CD8-positive, alpha-beta memory T cell (primary cell): ENCODE data around the gene F8A3. TPM values are rescaled to one million over a fixed set of nuclear protein-coding genes. Genes with fewer than 3 reads are reported as not detected.

ENCODE experiments used
- CTCF ChIA-PET: fragments of 350-600 bp; sonication (Branson Sonifier 250); formaldehyde crosslinking; loops from one replicate; lab custom pipeline; 2021; ENCODE audit warnings: antibody characterized with exemption; lab: Charles Lee
- POLR2A ChIA-PET: fragments of 350-600 bp; sonication (Branson Sonifier 250); formaldehyde crosslinking; loops from one replicate; lab custom pipeline; 2021; ENCODE audit warnings: antibody characterized with exemption; lab: Charles Lee
- DNase-seq, 5 donors: peaks; one replicate each; pipeline versions ENCODE4 v3.0.0 to v3.0.0-alpha.2; 2020 to 2022; ENCODE audit warnings: mixed read lengths in 1 of 5
- H3K27ac ChIP-seq: one replicate; pipeline ENCODE4 v1.7.0; 2013; ENCODE audit warnings: low read depth, mild to moderate bottlenecking, low read length, moderate library complexity
- H3K27me3 ChIP-seq: 2 replicates; pipeline ENCODE4 v1.7.0; 2013; ENCODE audit warnings: low read length, mild to moderate bottlenecking; ENCODE audit not compliant: insufficient read depth, poor library complexity, severe bottlenecking
- H3K36me3 ChIP-seq: 2 replicates; pipeline ENCODE4 v1.7.0; 2013; ENCODE audit warnings: mild to moderate bottlenecking, low read length, moderate library complexity; ENCODE audit not compliant: insufficient read depth
- H3K4me1 ChIP-seq: 2 replicates; pipeline ENCODE4 v1.7.0; 2013; ENCODE audit warnings: mild to moderate bottlenecking, low read length, moderate library complexity; ENCODE audit not compliant: insufficient read depth
- H3K4me3 ChIP-seq: 2 replicates; pipeline ENCODE4 v1.7.0; 2013; ENCODE audit warnings: mild to moderate bottlenecking, low read length
- H3K9me3 ChIP-seq: 2 replicates; pipeline ENCODE4 v1.7.0; 2013; ENCODE audit warnings: mild to moderate bottlenecking, low read length
- H3K27ac Mint-ChIP-seq, 8 donors: one replicate each; pipeline ENCODE4 v1.8.0; 2020 to 2021; ENCODE audit warnings: mixed read lengths in 8 of 8, mild to moderate bottlenecking in 6 of 8, inconsistent platforms in 3 of 8, moderate library complexity in 3 of 8
- H3K27me3 Mint-ChIP-seq, 2 donors: one replicate each; pipeline ENCODE4 v1.8.0; 2020 to 2021; ENCODE audit warnings: mixed read lengths in 2 of 2, mild to moderate bottlenecking in 1 of 2, moderate library complexity in 1 of 2
- H3K36me3 Mint-ChIP-seq, 3 donors: one replicate each; pipeline ENCODE4 v1.8.0; 2020 to 2021; ENCODE audit warnings: mixed read lengths in 3 of 3, inconsistent platforms in 1 of 3, mild to moderate bottlenecking in 1 of 3
- H3K4me1 Mint-ChIP-seq, 3 donors: one replicate each; pipeline ENCODE4 v1.8.0; 2020 to 2021; ENCODE audit warnings: mixed read lengths in 3 of 3, inconsistent platforms in 1 of 3, mild to moderate bottlenecking in 1 of 3
- H3K4me3 Mint-ChIP-seq, 7 donors: one replicate each; pipeline ENCODE4 v1.8.0; 2020 to 2021; ENCODE audit warnings: mixed read lengths in 7 of 7, mild to moderate bottlenecking in 6 of 7, moderate library complexity in 4 of 7, inconsistent platforms in 2 of 7
- H3K9me3 Mint-ChIP-seq, 5 donors: one replicate each; pipeline ENCODE4 v1.8.0; 2020 to 2022; ENCODE audit warnings: mixed read lengths in 5 of 5, mild to moderate bottlenecking in 3 of 5, moderate library complexity in 2 of 5, inconsistent platforms in 1 of 5
- polyA plus RNA-seq: library from polyadenylated mRNA; unstranded; fragments of 300-500 nt; fragmentation: Illumina TruSeq; gene quantifications from one replicate; pipeline ENCODE4 v1.2.3, GENCODE V29; 2021
- total RNA-seq, 2 experiments: library from RNA; stranded (reverse); gene quantifications; one replicate each; pipeline ENCODE4 v1.2.3, GENCODE V29; 2021

Gene F8A3
- total and polyA plus RNA-seq, 3 experiments from 2014 or later = 9.2 to 13.2 (median 11.2) TPM

- Histone ChIP-seq H3K4me3 (no peak overlapping the region), H3K9me3 (no peaks in the 10 kb centered on the region), H3K27ac (no peak overlapping the region), H3K27me3 (no peaks in the 10 kb centered on the region), H3K36me3 (no peaks in the 10 kb centered on the region), H3K4me1 (no peaks in the 10 kb centered on the region)
- Mint-ChIP-seq H3K4me3 (no peak overlapping the region), H3K36me3 (peaks cover 0 to 14% (median 6%) of the 10 kb centered on the region in 3 donors), H3K4me1 (peaks cover 0 to 4% (median 0%) of the 10 kb centered on the region in 3 donors), H3K27me3 (no peaks in the 10 kb centered on the region), H3K27ac (no peak overlapping the region), H3K9me3 (peaks cover 0 to 9% (median 4%) of the 10 kb centered on the region in 5 donors)
- ChIA-PET POLR2A (no interaction called here), CTCF (no interaction called here)
- no peak for DNase-seq
Measured at GRCh38 chrX:155441097-155441496, 17.3 kb downstream of the F8A3 start.

GRCh38 chrX:155435744-155436112 is 22.7 kb downstream of the F8A3 start:
- ChIA-PET CTCF (interaction anchor here (0.6 kb wide), 1 partner anchor 573 kb away, joined by 3 read pairs; no protein-coding TSS in a partner anchor), POLR2A (no interaction called here)
- H3K4me3 ChIP-seq = no peak overlapping the region
- H3K27me3 Mint-ChIP-seq = no peaks in the 10 kb centered on the region
- no peak overlapping the region for H3K4me3 Mint-ChIP-seq
- H3K27ac ChIP-seq = no peak overlapping the region
- H3K9me3 ChIP-seq = no peaks in the 10 kb centered on the region
- peaks cover 0 to 11% (median 5%) of the 10 kb centered on the region in 3 donors for H3K36me3 Mint-ChIP-seq
- no peak overlapping the region for H3K27ac Mint-ChIP-seq
- H3K27me3 ChIP-seq = no peaks in the 10 kb centered on the region
- no peaks in the 10 kb centered on the region for H3K36me3 ChIP-seq
- H3K4me1 ChIP-seq = no peaks in the 10 kb centered on the region
- no peaks in the 10 kb centered on the region for H3K4me1 Mint-ChIP-seq
- H3K9me3 Mint-ChIP-seq = peaks cover 0 to 4% (median 2%) of the 10 kb centered on the region in 5 donors
- DNase-seq = no peak

GRCh38 chrX:155434906-155435743 is 23.3 kb downstream of the F8A3 start:
- Histone ChIP-seq H3K4me1 (no peaks in the 10 kb centered on the region), H3K4me3 (no peak overlapping the region), H3K9me3 (no peaks in the 10 kb centered on the region), H3K36me3 (no peaks in the 10 kb centered on the region), H3K27ac (no peak overlapping the region), H3K27me3 (no peaks in the 10 kb centered on the region)
- no peak for DNase-seq
- Mint-ChIP-seq H3K27me3 (no peaks in the 10 kb centered on the region), H3K4me3 (no peak overlapping the region), H3K36me3 (peaks cover 0 to 11% (median 2%) of the 10 kb centered on the region in 3 donors), H3K4me1 (no peaks in the 10 kb centered on the region), H3K9me3 (peaks cover 0 to 3% (median under 1%) of the 10 kb centered on the region in 5 donors), H3K27ac (no peak overlapping the region)
- CTCF ChIA-PET = interaction anchor here (0.6 kb wide), 1 partner anchor 573 kb away, joined by 3 read pairs; no protein-coding TSS in a partner anchor
- POLR2A ChIA-PET = no interaction called here

- no peak for DNase-seq
- H3K4me1 Mint-ChIP-seq = no peaks in the 10 kb centered on the region
- no peaks in the 10 kb centered on the region for H3K9me3 Mint-ChIP-seq
- CTCF ChIA-PET = no interaction called here
- no peak overlapping the region for H3K4me3 Mint-ChIP-seq
- H3K36me3 Mint-ChIP-seq = no peaks in the 10 kb centered on the region
- Histone ChIP-seq H3K4me1 (no peaks in the 10 kb centered on the region), H3K27ac (no peak overlapping the region), H3K36me3 (no peaks in the 10 kb centered on the region), H3K4me3 (no peak overlapping the region), H3K27me3 (no peaks in the 10 kb centered on the region), H3K9me3 (no peaks in the 10 kb centered on the region)
- POLR2A ChIA-PET = no interaction called here
- no peak overlapping the region for H3K27ac Mint-ChIP-seq
- H3K27me3 Mint-ChIP-seq = peaks cover 0 to 2% of the 10 kb centered on the region in 2 donors
Measured at GRCh38 chrX:155417769-155418168, 40.7 kb downstream of the F8A3 start.

Other genes with a start within 250 kb of the F8A3 start
- 10 to 100 TPM; 80.1 to 86.3 TPM for gene VBP1, start 242.2 kb downstream of the F8A3 start, total RNA-seq
- gene VBP1, start 242.2 kb downstream of the F8A3 start, polyA plus RNA-seq = 78.9 TPM
- 10 to 100 TPM; 12.0 to 12.5 TPM for gene RAB39B, start 194.1 kb downstream of the F8A3 start, total RNA-seq
- gene RAB39B, start 194.1 kb downstream of the F8A3 start, polyA plus RNA-seq = 7.2 TPM
- gene CLIC2, start 124.0 kb downstream of the F8A3 start, total RNA-seq = under 1 TPM; 0.26 to 0.80 TPM
- gene CLIC2, start 124.0 kb downstream of the F8A3 start, polyA plus RNA-seq = 0.21 TPM
- gene F8A2, start 76.5 kb downstream of the F8A3 start, total RNA-seq = not detected
- gene F8A2, start 76.5 kb downstream of the F8A3 start, polyA plus RNA-seq = not detected
- under 1 TPM; 0.24 to 0.33 TPM for gene SPRY3, start 154.0 kb upstream of the F8A3 start, total RNA-seq
- 0.12 TPM for gene SPRY3, start 154.0 kb upstream of the F8A3 start, polyA plus RNA-seq
- gene TMLHE, start 154.3 kb upstream of the F8A3 start, total RNA-seq = 10 to 100 TPM in 1 of 2 experiments, 1 to 10 TPM in 1; 8.9 to 10.0 TPM
- gene TMLHE, start 154.3 kb upstream of the F8A3 start, polyA plus RNA-seq = 12.8 TPM